Keratinocyte (primary cell): Measurements from ENCODE around the gene F5. TPM values are rescaled to one million over a fixed set of nuclear protein-coding genes. Genes with fewer than 3 reads are reported as not detected.

ENCODE experiments used
- DNase-seq: peaks from one replicate; pipeline ENCODE4 v3.0.0-alpha.2; 2011; ENCODE audit warnings: low read depth, missing footprints, low spot score
- FAIRE-seq: peaks from 2 replicates; lab custom pipeline; 2011; peaks lifted over from hg19 to GRCh38; lab: Jason Lieb, UNC
- H2AFZ ChIP-seq: 2 replicates; pipeline ENCODE4 v1.6.0; 2012; ENCODE audit warnings: low read length, control low read depth, inconsistent platforms; ENCODE audit not compliant: control insufficient read depth
- H3K27ac ChIP-seq: 2 replicates; pipeline ENCODE4 v1.5.1; 2011; ENCODE audit warnings: low read length; ENCODE audit not compliant: control insufficient read depth, insufficient read depth
- H3K27me3 ChIP-seq: 3 replicates; pipeline ENCODE4 v1.6.0; 2011; ENCODE audit warnings: low read length; ENCODE audit not compliant: control insufficient read depth, insufficient read depth; ENCODE audit errors: extremely low read depth
- H3K36me3 ChIP-seq, 2 experiments: 2 replicates in 1 of 2; 3 replicates in 1 of 2; pipeline ENCODE4 v1.5.1; 2011; ENCODE audit warnings: low read length in 2 of 2, mild to moderate bottlenecking in 1 of 2; ENCODE audit not compliant: control insufficient read depth in 2 of 2, insufficient read depth in 2 of 2; ENCODE audit errors: extremely low read depth in 1 of 2
- H3K4me1 ChIP-seq: 3 replicates; pipeline ENCODE4 v1.5.1; 2011; ENCODE audit warnings: low read length; ENCODE audit not compliant: control insufficient read depth, insufficient read depth; ENCODE audit errors: extremely low read depth
- H3K4me2 ChIP-seq: 3 replicates; pipeline ENCODE4 v1.6.0; 2011; ENCODE audit warnings: low read depth, low read length; ENCODE audit not compliant: control insufficient read depth, insufficient read depth; ENCODE audit errors: extremely low read depth
- H3K4me3 ChIP-seq, 3 experiments: fragments of 200-600 bp in 1 of 3; sonication (generic) in 1 of 3; 2 replicates in 2 of 3; 3 replicates in 1 of 3; pipeline ENCODE4 v1.5.1; 2011 to 2016; ENCODE audit warnings: low read length in 3 of 3, mild to moderate bottlenecking in 3 of 3, control low read depth in 2 of 3, inconsistent platforms in 1 of 3, low read depth in 1 of 3, mixed read lengths in 1 of 3, mixed run types in 1 of 3, moderate library complexity in 1 of 3; ENCODE audit not compliant: control insufficient read depth in 2 of 3, insufficient read depth in 2 of 3; ENCODE audit errors: extremely low read depth in 1 of 3
- H3K79me2 ChIP-seq: 2 replicates; pipeline ENCODE4 v1.6.0; 2012; ENCODE audit warnings: low read length; ENCODE audit not compliant: control insufficient read depth, insufficient read depth
- H3K9ac ChIP-seq: 3 replicates; pipeline ENCODE4 v1.6.0; 2011; ENCODE audit warnings: low read length; ENCODE audit not compliant: control insufficient read depth, insufficient read depth; ENCODE audit errors: extremely low read depth
- H3K9me1 ChIP-seq: 3 replicates; pipeline ENCODE4 v1.6.0; 2011; ENCODE audit warnings: low read length; ENCODE audit not compliant: control insufficient read depth, insufficient read depth; ENCODE audit errors: extremely low read depth
- H3K9me3 ChIP-seq: 2 replicates; pipeline ENCODE4 v1.5.1; 2012; ENCODE audit warnings: low read depth, low read length; ENCODE audit not compliant: control insufficient read depth
- H4K20me1 ChIP-seq: 3 replicates; pipeline ENCODE4 v1.6.0; 2011; ENCODE audit warnings: low read length; ENCODE audit not compliant: control insufficient read depth, insufficient read depth; ENCODE audit errors: extremely low read depth
- CTCF ChIP-seq, 3 experiments: IDR thresholded peaks in 1 of 3; conservative IDR thresholded peaks in 1 of 3; optimal IDR thresholded peaks in 1 of 3; 2 replicates in 2 of 3; 3 replicates in 1 of 3; pipeline versions ENCODE3 to v1.5.1; 2011; ENCODE audit warnings: low read length in 3 of 3, mild to moderate bottlenecking in 3 of 3, moderate library complexity in 2 of 3, control low read depth in 1 of 3, inconsistent platforms in 1 of 3; ENCODE audit not compliant: insufficient read depth in 2 of 3; ENCODE audit errors: extremely low read depth in 1 of 3
- EZH2 ChIP-seq: IDR thresholded peaks from one replicate; pipeline ENCODE4 v1.6.1; 2012; ENCODE audit warnings: inconsistent platforms, mild to moderate bottlenecking, low read length, moderate library complexity
- dilution Hi-C: fragments of 300-500 bp; cut with MboI; formaldehyde crosslinking; loops from one replicate; pipeline ENCODE4 v1.7.0; 2020; ENCODE audit warnings: low sequenced_read_pairs; ENCODE audit not compliant: extremely low pct_ligation_motif_present
- polyA plus RNA-seq, 5 experiments: library from polyadenylated mRNA; depleted of rRNA in 3 of 5; stranded (reverse) in 3 of 5; stranded (forward) in 1 of 5; unstranded in 1 of 5; fragments of >200 nt; gene quantifications; 1 replicate in 1 of 5; 2 replicates in 3 of 5; 3 replicates in 1 of 5; pipeline versions ENCODE4 v1.2.1 to v1.2.3, GENCODE V29; 2011 to 2012; ENCODE audit warnings: missing spikeins in 2 of 5, low read depth in 1 of 5, low replicate concordance in 1 of 5

Gene F5
- polyA plus RNA-seq, 1 donor (not counting 4 experiments of a cell fraction or from before 2014, with no cell fraction given): 0.01 TPM

GRCh38 chr1:169624122-169624521 lies 37.8 kb upstream of the F5 start:
- dilution Hi-C loops: no loop called here
- no peak for TF ChIP-seq CTCF (optimal IDR thresholded peaks at IDR 0.05 in 1 of 3, IDR thresholded peaks at IDR 0.05 in 1 of 3, conservative IDR thresholded peaks at IDR 0.05 in 1 of 3; ENCODE audit: extremely low read depth in 1 of 3, insufficient read depth in 2 of 3, low read length in 3 of 3)
- TF ChIP-seq EZH2: no peak
- no peak overlapping the region for H3K9ac ChIP-seq
- FAIRE-seq (no peak), DNase-seq (no peak)
- H3K36me3 ChIP-seq: no peaks in the 10 kb centered on the region
- H3K27ac ChIP-seq: no peak overlapping the region
- H2AFZ ChIP-seq: no peak overlapping the region
- H3K4me2 ChIP-seq: no peak overlapping the region
- H3K79me2 ChIP-seq: no peaks in the 10 kb centered on the region
- no peaks in the 10 kb centered on the region for H3K9me3 ChIP-seq
- H3K9me1 ChIP-seq: no peaks in the 10 kb centered on the region
- peaks cover 4% of the 10 kb centered on the region for H3K27me3 ChIP-seq
- no peaks in the 10 kb centered on the region for H3K4me1 ChIP-seq
- no peak overlapping the region for H3K4me3 ChIP-seq
- no peaks in the 10 kb centered on the region for H4K20me1 ChIP-seq

- Histone ChIP-seq H3K9me3 (no peaks in the 10 kb centered on the region), H2AFZ (no peak overlapping the region), H3K4me3 (no peak overlapping the region), H3K36me3 (no peaks in the 10 kb centered on the region), H3K27me3 (peaks cover 4% of the 10 kb centered on the region), H4K20me1 (no peaks in the 10 kb centered on the region), H3K27ac (no peak overlapping the region), H3K4me2 (no peak overlapping the region), H3K4me1 (no peaks in the 10 kb centered on the region), H3K9ac (no peak overlapping the region), H3K79me2 (no peaks in the 10 kb centered on the region), H3K9me1 (no peaks in the 10 kb centered on the region)
- TF ChIP-seq CTCF (optimal IDR thresholded peaks at IDR 0.05 in 1 of 3, IDR thresholded peaks at IDR 0.05 in 1 of 3, conservative IDR thresholded peaks at IDR 0.05 in 1 of 3; ENCODE audit: extremely low read depth in 1 of 3, insufficient read depth in 2 of 3, low read length in 3 of 3): no peak
- no peak for TF ChIP-seq EZH2
- FAIRE-seq: no peak
- dilution Hi-C loops: no loop called here
- DNase-seq: no peak
Measured at GRCh38 chr1:169623132-169623926, 37.0 kb upstream of the F5 start.
